Measurements from ENCODE around the gene CADM2.

The CADM2 gene

GRCh38 chr3:84963137-84963536, 4.3 kb downstream of the CADM2 start:
- Histone ChIP-seq H3K27ac (no peak overlapping the region), H3K9me3 (no peaks in the 10 kb centered on the region), H3K27me3 (peaks cover 50% of the 10 kb centered on the region), H3K36me3 (no peaks in the 10 kb centered on the region), H3K4me3 (ENCODE audit: low read depth in 1 of 2, low read length in 1 of 2) (no peak overlapping the region), H3K4me1 (ENCODE audit: control insufficient read depth in 1 of 2, insufficient read depth in 1 of 2, low read depth in 1 of 2, low read length in 1 of 2) (no peaks in the 10 kb centered on the region)
- TF ChIP-seq CTCF (IDR thresholded peaks at IDR 0.05): no peak

GRCh38 chr3:84965141-84965540, 6.4 kb downstream of the CADM2 start:
- no peak for TF ChIP-seq CTCF (IDR thresholded peaks at IDR 0.05)
- H3K4me1 ChIP-seq (ENCODE audit: control insufficient read depth in 1 of 2, insufficient read depth in 1 of 2, low read depth in 1 of 2, low read length in 1 of 2): no peaks in the 10 kb centered on the region
- no peak overlapping the region for H3K4me3 ChIP-seq (ENCODE audit: low read depth in 1 of 2, low read length in 1 of 2)
- H3K9me3 ChIP-seq: no peaks in the 10 kb centered on the region
- H3K27me3 ChIP-seq: peaks cover 30% of the 10 kb centered on the region
- H3K27ac ChIP-seq: no peak overlapping the region
- H3K36me3 ChIP-seq: no peaks in the 10 kb centered on the region

GRCh38 chr3:84967767-84968581, 9.2 kb downstream of the CADM2 start:
- no peaks in the 10 kb centered on the region for H3K36me3 ChIP-seq
- peaks cover 2% of the 10 kb centered on the region for H3K27me3 ChIP-seq
- H3K4me1 ChIP-seq (ENCODE audit: control insufficient read depth in 1 of 2, insufficient read depth in 1 of 2, low read depth in 1 of 2, low read length in 1 of 2): no peaks in the 10 kb centered on the region
- H3K27ac ChIP-seq: no peak overlapping the region
- TF ChIP-seq CTCF (IDR thresholded peaks at IDR 0.05): no peak
- H3K4me3 ChIP-seq (ENCODE audit: low read depth in 1 of 2, low read length in 1 of 2): no peak overlapping the region
- no peaks in the 10 kb centered on the region for H3K9me3 ChIP-seq

GRCh38 chr3:84968701-84969235, 10.0 kb downstream of the CADM2 start:
- Histone ChIP-seq H3K27me3 (no peaks in the 10 kb centered on the region), H3K9me3 (no peaks in the 10 kb centered on the region), H3K36me3 (no peaks in the 10 kb centered on the region), H3K4me1 (ENCODE audit: control insufficient read depth in 1 of 2, insufficient read depth in 1 of 2, low read depth in 1 of 2, low read length in 1 of 2) (no peaks in the 10 kb centered on the region), H3K4me3 (ENCODE audit: low read depth in 1 of 2, low read length in 1 of 2) (no peak overlapping the region), H3K27ac (no peak overlapping the region)
- no peak for TF ChIP-seq CTCF (IDR thresholded peaks at IDR 0.05)

GRCh38 chr3:84974347-84974746, 15.6 kb downstream of the CADM2 start:
- H3K27me3 ChIP-seq: no peaks in the 10 kb centered on the region
- H3K9me3 ChIP-seq: no peaks in the 10 kb centered on the region
- H3K36me3 ChIP-seq: no peaks in the 10 kb centered on the region
- TF ChIP-seq CTCF (IDR thresholded peaks at IDR 0.05): no peak
- no peak overlapping the region for H3K27ac ChIP-seq
- no peaks in the 10 kb centered on the region for H3K4me1 ChIP-seq (ENCODE audit: control insufficient read depth in 1 of 2, insufficient read depth in 1 of 2, low read depth in 1 of 2, low read length in 1 of 2)
- no peak overlapping the region for H3K4me3 ChIP-seq (ENCODE audit: low read depth in 1 of 2, low read length in 1 of 2)

All from neutrophil (primary cell).